Naive thymus-derived CD8-positive, alpha-beta T cell (primary cell): Measurements from ENCODE around the gene STAT3. TPM values are rescaled to one million over a fixed set of nuclear protein-coding genes. Genes with fewer than 3 reads are reported as not detected.
"Not testable (repeated sequence)": the region's sequence is repeated elsewhere in the genome, so short reads cannot be mapped to it uniquely, and the experiment has no call there.

Experiments used
- ATAC-seq, 2 donors: fragments of 150-1000 bp; cut with Tn5 transposase in 1 of 2; sonication (Bioruptor Pico), chemical (Tn5 transposase) in 1 of 2; 1 replicate in 1 of 2; 2 replicates in 1 of 2; pipeline ENCODE4 v1.10.0; 2021; ENCODE audit warnings: mild to moderate bottlenecking in 2 of 2, moderate library complexity in 2 of 2
- POLR2A ChIA-PET: fragments of 350-600 bp; sonication (Branson Sonifier 250); formaldehyde crosslinking; loops from one replicate; lab custom pipeline; 2021; ENCODE audit warnings: antibody characterized with exemption; lab: Charles Lee
- DNase-seq, 10 donors: peaks; one replicate each; pipeline versions ENCODE4 v3.0.0 to v3.0.0-alpha.2; 2020 to 2022
- H3K27ac Mint-ChIP-seq, 10 donors: one replicate each; pipeline ENCODE4 v1.8.0; 2020 to 2022; ENCODE audit warnings: mild to moderate bottlenecking in 10 of 10, mixed read lengths in 10 of 10, moderate library complexity in 4 of 10, inconsistent platforms in 1 of 10
- H3K27me3 Mint-ChIP-seq, 5 donors: one replicate each; pipeline ENCODE4 v1.8.0; 2021 to 2022; ENCODE audit warnings: mixed read lengths in 5 of 5
- H3K36me3 Mint-ChIP-seq, 3 donors: one replicate each; pipeline ENCODE4 v1.8.0; 2020 to 2022; ENCODE audit warnings: mixed read lengths in 3 of 3, mild to moderate bottlenecking in 2 of 3, inconsistent platforms in 1 of 3
- H3K4me1 Mint-ChIP-seq, 4 donors: one replicate each; pipeline ENCODE4 v1.8.0; 2021 to 2022; ENCODE audit warnings: mixed read lengths in 4 of 4
- H3K4me3 Mint-ChIP-seq, 10 donors: one replicate each; pipeline ENCODE4 v1.8.0; 2020 to 2022; ENCODE audit warnings: mild to moderate bottlenecking in 10 of 10, mixed read lengths in 10 of 10, moderate library complexity in 6 of 10, inconsistent platforms in 1 of 10
- H3K9me3 Mint-ChIP-seq, 9 donors: one replicate each; pipeline ENCODE4 v1.8.0; 2020 to 2022; ENCODE audit warnings: mixed read lengths in 9 of 9, mild to moderate bottlenecking in 3 of 9, inconsistent platforms in 1 of 9, moderate library complexity in 1 of 9
- polyA plus RNA-seq, 3 donors: library from polyadenylated mRNA; unstranded; fragments of 300-500 nt; fragmentation: Illumina TruSeq; gene quantifications; one replicate each; pipeline ENCODE4 v1.2.3, GENCODE V29; 2021
- total RNA-seq, 8 experiments: library from RNA in 2 of 8; stranded (reverse) in 2 of 8; gene quantifications; one replicate each; pipeline ENCODE4 v1.2.3 and lab custom pipeline; 2021 to 2026

Gene STAT3
- total and polyA plus RNA-seq, 5 experiments from 2014 or later: 129 to 154 (median 135) TPM

DNA sequence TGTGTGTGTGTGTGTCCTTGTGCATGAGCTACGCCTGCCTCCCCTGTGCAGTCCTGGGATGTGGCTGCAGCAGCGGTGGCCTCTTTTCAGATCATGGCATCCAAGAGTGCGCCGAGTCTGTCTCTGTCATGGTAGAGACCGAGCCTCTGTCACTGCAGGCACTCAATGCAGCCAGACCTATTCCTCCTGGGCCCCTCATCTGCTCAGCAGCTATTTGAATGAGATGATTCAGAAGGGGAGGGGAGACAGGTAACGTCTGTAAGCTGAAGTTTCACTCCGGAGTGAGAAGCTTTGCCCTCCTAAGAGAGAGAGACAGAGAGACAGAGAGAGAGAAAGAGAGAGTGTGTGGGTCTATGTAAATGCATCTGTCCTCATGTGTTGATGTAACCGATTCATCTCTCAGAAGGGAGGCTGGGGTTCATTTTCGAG lies 77.4 kb downstream of the STAT3 start:
- peak overlapping the region in 5 of 10 donors; percentile 58 to 78 (median 67) for H3K4me3 Mint-ChIP-seq
- H3K36me3 Mint-ChIP-seq: peaks cover 0 to 62% (median 15%) of the 10 kb centered on the region in 3 donors
- POLR2A ChIA-PET: interaction anchor here (0.7 to 6.1 kb wide), 3 partner anchors 36 to 89 kb away, joined by 3 to 49 read pairs (median 3); partner anchors contain the start of gene STAT3
- ATAC-seq: no peak
- H3K27me3 Mint-ChIP-seq: no peaks in the 10 kb centered on the region
- H3K27ac Mint-ChIP-seq: peak overlapping the region; percentile 84 to 93 (median 89)
- no peaks in the 10 kb centered on the region for H3K9me3 Mint-ChIP-seq
- H3K4me1 Mint-ChIP-seq: peaks cover 31 to 68% (median 59%) of the 10 kb centered on the region in 4 donors
- DNase-seq: no peak

DNA sequence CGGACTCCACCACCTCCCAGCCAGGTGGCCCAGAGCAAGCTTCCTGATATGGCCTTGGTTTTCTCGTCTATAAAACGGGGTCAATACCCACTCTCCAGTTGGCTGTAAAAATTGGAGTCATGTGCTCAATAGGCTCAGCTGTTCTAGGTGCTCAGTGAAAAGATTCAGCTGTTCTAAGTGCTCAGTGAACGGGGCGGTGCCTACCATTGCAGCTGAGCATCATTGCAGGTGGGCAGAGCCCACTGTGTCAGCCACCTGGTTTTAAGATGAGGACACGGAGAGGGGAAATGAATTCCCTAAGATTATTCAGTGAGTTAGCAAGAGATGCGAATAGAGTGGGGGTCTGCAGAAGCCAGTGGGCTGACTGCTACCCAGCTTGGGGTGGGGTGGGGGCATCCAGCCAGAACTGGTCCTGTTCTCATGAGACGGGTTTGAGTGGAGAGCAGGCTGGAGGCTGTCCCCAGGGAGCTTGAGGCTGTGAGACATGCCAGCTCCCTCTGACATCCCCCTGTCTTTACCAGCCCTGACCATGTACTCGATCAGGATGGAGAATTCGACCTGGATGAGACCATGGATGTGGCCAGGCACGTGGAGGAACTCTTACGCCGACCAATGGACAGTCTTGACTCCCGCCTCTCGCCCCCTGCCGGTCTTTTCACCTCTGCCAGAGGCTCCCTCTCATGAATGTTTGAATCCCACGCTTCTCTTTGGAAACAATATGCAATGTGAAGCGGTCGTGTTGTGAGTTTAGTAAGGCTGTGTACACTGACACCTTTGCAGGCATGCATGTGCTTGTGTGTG lies 78.1 kb downstream of the STAT3 start:
- Mint-ChIP-seq H3K27ac (peak overlapping the region in 9 of 10 donors; percentile 60 to 93 (median 89)), H3K27me3 (no peaks in the 10 kb centered on the region), H3K4me1 (peaks cover 25 to 64% (median 53%) of the 10 kb centered on the region in 4 donors), H3K4me3 (peak overlapping the region in 3 of 10 donors; percentile 5 to 67 (median 66)), H3K9me3 (no peaks in the 10 kb centered on the region), H3K36me3 (peaks cover 0 to 60% (median 15%) of the 10 kb centered on the region in 3 donors)
- no peak for ATAC-seq
- POLR2A ChIA-PET: interaction anchor here (6.1 kb wide), 1 partner anchor 79 kb away, joined by 49 read pairs; the partner anchor contains the start of gene STAT3
- DNase-seq: no peak

- ATAC-seq (no peak), DNase-seq (no peak)
- H3K27me3 Mint-ChIP-seq: no peaks in the 10 kb centered on the region
- H3K36me3 Mint-ChIP-seq: peaks cover 0 to 70% (median 18%) of the 10 kb centered on the region in 3 donors
- H3K27ac Mint-ChIP-seq: peak overlapping the region in 7 of 10 donors; percentile 56 to 90 (median 85)
- H3K4me1 Mint-ChIP-seq: peaks cover 27 to 64% (median 47%) of the 10 kb centered on the region in 4 donors
- H3K4me3 Mint-ChIP-seq: peak overlapping the region in 1 of 10 donors; percentile 9
- H3K9me3 Mint-ChIP-seq: no peaks in the 10 kb centered on the region
- POLR2A ChIA-PET: interaction anchor here (0.6 kb wide), 1 partner anchor 174 kb away, joined by 3 read pairs; no protein-coding TSS in a partner anchor
Observed at GRCh38 chr17:42309142-42309541, 79.1 kb downstream of the STAT3 start.

GRCh38 chr17:42308446-42308845 lies 79.8 kb downstream of the STAT3 start:
- Mint-ChIP-seq H3K36me3 (peaks cover 0 to 77% (median 22%) of the 10 kb centered on the region in 3 donors), H3K4me1 (peaks cover 24 to 61% (median 41%) of the 10 kb centered on the region in 4 donors), H3K9me3 (no peaks in the 10 kb centered on the region), H3K4me3 (no peak overlapping the region), H3K27me3 (no peaks in the 10 kb centered on the region), H3K27ac (peak overlapping the region in 4 of 10 donors; percentile 28 to 74 (median 53))
- no peak for ATAC-seq
- POLR2A ChIA-PET: interaction anchor here (0.5 kb wide), 1 partner anchor 9 kb away, joined by 3 read pairs; no protein-coding TSS in a partner anchor
- no peak for DNase-seq

GRCh38 chr17:42307362-42307927 lies 80.8 kb downstream of the STAT3 start:
- DNase-seq (no peak), ATAC-seq (no peak)
- Mint-ChIP-seq H3K4me3 (no peak overlapping the region), H3K9me3 (no peaks in the 10 kb centered on the region), H3K4me1 (peaks cover 21 to 51% (median 35%) of the 10 kb centered on the region in 4 donors), H3K27me3 (no peaks in the 10 kb centered on the region), H3K36me3 (peaks cover 0 to 87% (median 22%) of the 10 kb centered on the region in 3 donors), H3K27ac (peak overlapping the region in 7 of 10 donors; percentile 43 to 69 (median 63))
- POLR2A ChIA-PET: no interaction called here

DNA sequence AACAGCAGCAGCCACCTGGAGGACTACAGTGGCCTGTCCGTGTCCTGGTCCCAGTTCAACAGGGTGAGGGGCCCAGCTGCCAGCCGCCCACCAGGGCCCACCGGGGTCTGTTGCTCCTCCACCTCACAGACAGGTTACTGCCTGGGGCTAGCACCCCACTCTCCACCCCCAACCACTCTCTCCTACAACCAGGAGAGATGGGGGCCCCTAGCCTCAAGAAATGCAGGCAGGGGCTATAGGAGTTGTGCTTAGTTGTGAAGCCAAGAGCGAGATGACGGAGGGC lies 81.9 kb downstream of the STAT3 start:
- peak overlapping the region in 7 of 10 donors; percentile 80 to 92 (median 87) for H3K27ac Mint-ChIP-seq
- H3K36me3 Mint-ChIP-seq: peaks cover 0 to 93% (median 24%) of the 10 kb centered on the region in 3 donors
- H3K4me1 Mint-ChIP-seq: peaks cover 14 to 45% (median 30%) of the 10 kb centered on the region in 4 donors
- DNase-seq (no peak), ATAC-seq (no peak)
- POLR2A ChIA-PET: interaction anchor here (1.8 kb wide), 1 partner anchor 12 kb away, joined by 6 read pairs; no protein-coding TSS in a partner anchor
- H3K9me3 Mint-ChIP-seq: no peaks in the 10 kb centered on the region
- H3K4me3 Mint-ChIP-seq: peak overlapping the region in 1 of 10 donors; percentile 23
- no peaks in the 10 kb centered on the region for H3K27me3 Mint-ChIP-seq

- ATAC-seq: peak; percentile 57 to 75
- peak in 3 of 10 donors; percentile 21 to 49 (median 47) for DNase-seq
- H3K27ac Mint-ChIP-seq: peak overlapping the region; percentile 68 to 92 (median 87)
- POLR2A ChIA-PET: interaction anchor here (0.8 to 1.8 kb wide), 3 partner anchors 10 to 304 kb away, joined by 3 to 6 read pairs (median 4); partner anchors contain the start of genes RETREG3 and TUBG1
- H3K9me3 Mint-ChIP-seq: no peaks in the 10 kb centered on the region
- H3K36me3 Mint-ChIP-seq: peaks cover 0 to 93% (median 28%) of the 10 kb centered on the region in 3 donors
- H3K4me1 Mint-ChIP-seq: peaks cover 8 to 39% (median 28%) of the 10 kb centered on the region in 4 donors
- no peaks in the 10 kb centered on the region for H3K27me3 Mint-ChIP-seq
- peak overlapping the region in 7 of 10 donors; percentile 18 to 79 (median 67) for H3K4me3 Mint-ChIP-seq
Observed at GRCh38 chr17:42305543-42306384, 82.5 kb downstream of the STAT3 start.

DNA sequence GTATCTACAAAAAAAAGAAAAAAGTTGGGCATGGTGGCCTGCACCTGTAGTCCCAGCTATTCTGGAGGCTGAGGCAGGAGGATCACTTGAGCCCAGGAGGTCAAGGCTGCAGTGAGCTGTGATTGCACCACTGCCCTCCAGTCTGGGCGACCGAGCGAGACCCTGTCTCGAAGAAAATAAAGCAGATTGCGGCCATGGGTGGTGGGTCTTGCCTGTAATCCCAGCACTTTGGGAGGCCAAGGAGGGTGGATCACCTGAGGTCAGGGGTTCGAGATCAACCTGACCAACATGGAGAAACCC lies 83.3 kb downstream of the STAT3 start:
- peaks cover 4 to 32% (median 22%) of the 10 kb centered on the region in 4 donors for H3K4me1 Mint-ChIP-seq
- ATAC-seq, DNase-seq, H3K27me3 Mint-ChIP-seq, H3K9me3 Mint-ChIP-seq: not testable (repeated sequence)
- peak overlapping the region in 1 of 10 donors; percentile 13 for H3K4me3 Mint-ChIP-seq
- H3K36me3 Mint-ChIP-seq: peaks cover 0 to 87% (median 25%) of the 10 kb centered on the region in 3 donors
- POLR2A ChIA-PET: interaction anchor here (1.3 to 1.9 kb wide), 3 partner anchors 8 to 13 kb away, joined by 3 to 8 read pairs (median 6); no protein-coding TSS in a partner anchor
- H3K27ac Mint-ChIP-seq: peak overlapping the region in 6 of 10 donors; percentile 6 to 88 (median 40)

DNA sequence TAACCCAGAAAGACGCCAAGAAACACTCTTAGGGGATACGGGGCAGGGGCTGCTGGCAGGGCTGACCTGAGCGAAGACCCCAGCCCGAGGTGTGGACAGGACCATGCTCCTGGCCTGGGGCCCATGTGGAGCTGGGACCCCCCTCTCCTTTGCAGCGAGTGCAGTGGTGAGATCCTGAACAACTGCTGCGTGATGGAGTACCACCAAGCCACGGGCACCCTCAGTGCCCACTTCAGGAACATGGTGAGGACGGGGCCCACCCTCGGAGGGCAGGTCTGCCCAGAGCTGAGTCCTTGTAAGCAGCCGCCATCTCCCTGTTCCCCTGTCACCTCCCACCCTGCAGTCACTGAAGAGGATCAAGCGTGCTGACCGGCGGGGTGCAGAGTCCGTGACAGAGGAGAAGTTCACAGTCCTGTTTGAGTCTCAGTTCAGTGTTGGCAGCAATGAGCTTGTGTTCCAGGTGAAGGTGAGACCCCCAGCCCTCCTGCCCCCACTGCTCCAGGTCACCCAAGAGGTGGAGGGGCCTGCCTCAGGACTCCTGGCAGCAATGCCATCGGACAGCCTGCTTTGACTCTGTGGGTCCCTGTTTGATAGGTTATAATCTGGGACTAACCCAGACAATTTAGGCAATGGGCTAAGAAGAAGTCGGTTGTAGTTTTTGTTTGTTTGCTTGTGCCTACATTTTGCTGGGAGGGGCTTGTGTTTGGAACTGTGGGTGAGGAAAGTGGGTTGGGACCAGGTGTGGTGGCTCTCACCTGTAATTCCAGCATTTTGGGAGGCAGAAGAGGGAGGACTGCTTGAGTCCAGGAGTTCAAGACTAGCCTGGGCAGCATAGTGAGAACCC lies 83.8 kb downstream of the STAT3 start:
- Mint-ChIP-seq H3K27ac (peak overlapping the region; percentile 11 to 88 (median 52)), H3K4me3 (peak overlapping the region in 2 of 10 donors; percentile 13 to 15)

DNA sequence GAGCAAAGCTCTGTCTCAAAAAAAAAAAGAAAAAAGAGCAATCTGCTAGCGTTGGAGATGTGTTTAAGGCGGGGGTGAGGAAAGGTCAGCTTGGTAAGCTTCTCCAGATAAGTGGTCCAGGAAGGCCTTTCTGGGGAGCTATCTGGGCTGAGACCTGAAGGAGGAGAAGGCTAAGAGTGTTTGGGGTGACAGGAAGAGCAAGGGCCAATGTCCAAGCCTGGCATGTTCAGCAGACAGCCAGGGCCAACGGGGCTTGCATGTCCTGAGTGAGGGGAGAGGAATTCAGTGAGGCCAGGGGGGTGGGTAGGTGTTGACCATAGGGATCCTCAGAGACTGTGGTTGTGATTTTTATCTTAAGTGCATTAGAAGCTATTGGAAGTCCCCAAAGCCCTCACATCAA lies 84.5 kb downstream of the STAT3 start:
- Mint-ChIP-seq H3K36me3 (peaks cover 0 to 85% (median 25%) of the 10 kb centered on the region in 3 donors), H3K27ac (peak overlapping the region in 8 of 10 donors; percentile 55 to 85 (median 68)), H3K4me3 (no peak overlapping the region), H3K27me3 (no peaks in the 10 kb centered on the region), H3K4me1 (peaks cover 4 to 27% (median 17%) of the 10 kb centered on the region in 4 donors), H3K9me3 (no peaks in the 10 kb centered on the region)
- POLR2A ChIA-PET: interaction anchor here (0.6 to 1.9 kb wide), 5 partner anchors 10 to 53 kb away, joined by 3 to 8 read pairs (median 4); no protein-coding TSS in a partner anchor
- no peak for ATAC-seq
- DNase-seq: no peak

More for the DNA sequence above, 83.8 kb downstream of the STAT3 start:
- no peak for ATAC-seq
- no peak for DNase-seq
- Mint-ChIP-seq H3K9me3 (no peaks in the 10 kb centered on the region), H3K27me3 (no peaks in the 10 kb centered on the region), H3K4me1 (peaks cover 4 to 27% (median 19%) of the 10 kb centered on the region in 4 donors), H3K36me3 (peaks cover 0 to 84% (median 25%) of the 10 kb centered on the region in 3 donors)
- POLR2A ChIA-PET: interaction anchor here (1.3 to 1.9 kb wide), 2 partner anchors 9 kb away, joined by 3 to 8 read pairs; no protein-coding TSS in a partner anchor

- POLR2A ChIA-PET: interaction anchor here (0.5 to 1.3 kb wide), 3 partner anchors 12 to 63 kb away, joined by 3 to 4 read pairs (median 3); no protein-coding TSS in a partner anchor
- H3K9me3 Mint-ChIP-seq: no peaks in the 10 kb centered on the region
- H3K4me1 Mint-ChIP-seq: peaks cover 3 to 18% (median 14%) of the 10 kb centered on the region in 4 donors
- H3K4me3 Mint-ChIP-seq: no peak overlapping the region
- peak overlapping the region in 3 of 10 donors; percentile 35 to 70 (median 37) for H3K27ac Mint-ChIP-seq
- H3K27me3 Mint-ChIP-seq: no peaks in the 10 kb centered on the region
- ATAC-seq (no peak), DNase-seq (no peak)
- H3K36me3 Mint-ChIP-seq: peaks cover 0 to 82% (median 17%) of the 10 kb centered on the region in 3 donors
Observed at GRCh38 chr17:42301022-42301421, 87.2 kb downstream of the STAT3 start.
